Inferior parietal cortex (tissue), 1 donor: ENCODE data around the gene GRAP2.

Experiments used
- DNase-seq: peaks from one replicate; pipeline ENCODE4 v3.0.0-alpha.2; 2016; ENCODE audit errors: extremely low spot score

Gene GRAP2

DNA sequence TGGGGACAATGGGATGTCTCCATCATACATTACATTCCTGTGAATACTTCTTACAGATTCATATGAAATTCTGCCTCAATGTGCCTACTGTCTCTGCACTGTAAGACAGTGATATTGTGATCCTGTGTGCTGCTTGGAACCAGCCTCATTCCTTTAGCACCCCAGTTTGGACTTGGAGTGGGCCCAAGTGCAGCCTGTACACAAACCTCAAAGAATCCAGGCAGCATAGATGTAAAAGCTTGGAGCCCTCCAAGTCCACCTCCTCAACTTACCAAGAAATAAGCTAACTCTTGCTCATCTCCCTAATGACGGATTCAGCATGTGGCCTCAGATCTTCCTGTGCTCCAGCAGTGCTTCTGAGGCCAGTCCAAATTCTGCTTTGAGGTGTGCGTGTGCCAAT lies 24.4 kb downstream of the GRAP2 start:
- DNase-seq: no peak

DNA sequence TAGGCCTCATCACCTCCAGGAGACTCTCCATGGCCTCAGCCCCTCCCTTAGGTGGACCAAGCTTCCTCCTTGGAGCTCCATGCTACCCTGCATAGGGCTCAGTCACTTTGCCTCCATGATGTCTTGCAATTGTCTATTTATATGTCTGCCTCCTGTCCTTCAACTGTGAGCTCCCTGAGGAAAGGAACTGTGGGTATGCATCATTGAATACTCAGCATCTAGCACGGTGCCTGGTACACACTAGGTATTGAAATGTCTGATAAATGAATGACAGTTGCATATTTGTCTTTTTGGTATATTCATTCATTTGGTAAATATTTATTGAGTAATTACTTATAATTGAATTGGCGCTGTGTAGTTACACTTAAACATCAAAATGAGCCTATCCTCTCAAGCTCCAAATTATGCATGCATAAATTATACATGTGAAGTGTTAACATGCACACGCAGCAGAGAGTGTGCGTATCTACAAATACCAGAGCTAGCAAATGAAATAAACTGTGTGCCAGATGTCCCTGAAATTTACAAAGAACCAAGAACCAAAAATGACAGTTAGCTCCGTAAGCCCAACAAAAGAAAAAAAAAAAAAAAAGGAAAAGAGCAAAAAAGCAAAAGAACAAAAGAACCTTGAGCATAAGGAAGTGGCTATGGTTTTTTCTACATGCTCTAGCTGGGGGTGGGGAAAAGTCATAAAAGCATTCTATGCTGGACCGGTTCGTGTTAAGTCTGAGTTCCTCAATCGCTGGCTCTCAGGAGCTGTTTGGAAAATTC lies 25.2 kb downstream of the GRAP2 start:
- no peak for DNase-seq

DNA sequence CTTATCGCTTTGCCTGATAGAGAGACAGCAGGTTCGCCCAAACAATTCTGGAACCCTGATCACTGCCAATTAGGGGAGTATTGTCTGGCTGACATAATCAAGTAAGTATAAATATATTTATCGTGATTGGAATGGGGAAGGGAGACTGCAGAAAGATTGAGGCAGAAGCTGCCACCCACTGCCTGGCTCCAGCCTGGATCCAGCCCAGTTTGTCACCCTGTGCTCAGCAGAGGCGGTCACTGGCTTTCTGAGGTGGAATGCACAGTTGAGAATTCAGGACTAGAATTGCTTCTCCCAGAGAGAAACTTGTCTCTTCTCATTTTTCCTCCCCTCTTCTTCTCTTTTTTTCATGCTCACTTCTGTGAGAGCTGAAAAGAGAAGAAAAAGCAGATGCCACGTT lies 25.9 kb downstream of the GRAP2 start:
- DNase-seq: no peak

DNA sequence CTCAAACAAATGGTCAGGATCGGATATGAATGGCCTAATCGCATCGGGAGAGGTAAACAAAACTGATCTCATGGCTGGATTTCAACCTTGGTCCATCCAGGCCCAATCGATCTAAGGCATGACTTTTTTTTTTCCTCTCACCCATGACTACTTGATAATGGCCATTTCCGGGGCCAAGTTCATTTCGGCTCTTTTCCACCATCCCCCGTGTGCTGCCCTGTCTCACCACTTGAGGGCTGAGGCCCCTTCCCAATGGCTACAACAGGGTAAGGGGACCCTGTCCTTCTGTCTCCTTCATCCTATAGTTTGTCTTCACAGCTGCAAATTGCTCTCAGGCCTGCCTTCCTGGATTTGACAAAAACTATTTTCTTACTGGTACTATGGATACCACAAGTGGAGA lies 26.7 kb downstream of the GRAP2 start:
- no peak for DNase-seq

GRCh38 chr22:39928536-39929520 lies 27.9 kb downstream of the GRAP2 start:
- no peak for DNase-seq

DNA sequence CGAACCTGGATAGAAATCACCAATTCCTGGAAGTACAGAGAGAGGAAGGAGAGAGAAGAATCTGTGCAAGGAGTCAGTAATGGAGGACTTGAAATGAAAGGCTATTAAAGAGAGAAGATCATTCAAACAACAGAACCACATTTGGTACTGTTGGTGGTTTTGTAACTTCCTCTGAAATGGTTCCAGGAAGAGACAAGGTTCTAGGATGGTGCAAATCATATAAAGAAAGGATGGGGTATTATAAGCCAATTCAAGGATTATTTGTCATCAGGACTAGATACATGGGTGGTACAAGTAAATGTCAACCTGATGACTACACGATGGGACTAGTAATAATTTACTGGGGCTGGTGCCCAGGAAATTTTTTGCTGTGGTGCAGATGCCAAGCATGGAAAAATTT lies 30.4 kb downstream of the GRAP2 start:
- no peak for DNase-seq

DNA sequence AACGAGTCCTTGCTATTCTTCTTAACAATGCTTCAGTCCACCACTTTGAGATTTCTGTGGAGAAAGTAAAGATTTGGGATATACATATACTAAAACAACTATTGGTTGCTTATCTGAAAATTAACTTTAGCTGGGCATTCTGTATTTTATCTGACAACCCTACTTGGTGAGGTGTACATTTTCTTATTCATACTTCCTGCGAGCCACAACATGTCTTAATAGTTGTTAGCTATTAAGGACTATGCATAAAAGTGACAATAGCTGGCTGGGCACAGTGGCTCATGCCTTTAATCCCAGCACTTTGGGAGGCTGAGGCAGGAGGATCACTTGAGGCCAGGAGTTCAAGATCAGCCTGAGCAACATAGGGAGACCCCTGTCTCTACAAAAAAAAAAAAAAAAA lies 31.3 kb downstream of the GRAP2 start:
- DNase-seq: no peak

- no peak for DNase-seq
Measured at GRCh38 chr22:39932918-39933649, 32.2 kb downstream of the GRAP2 start.

GRCh38 chr22:39933741-39934140 lies 32.9 kb downstream of the GRAP2 start:
- DNase-seq: no peak

- DNase-seq: no peak
Measured at GRCh38 chr22:39935116-39935515, 34.2 kb downstream of the GRAP2 start.

GRCh38 chr22:39935612-39936011 lies 34.7 kb downstream of the GRAP2 start:
- no peak for DNase-seq

- no peak for DNase-seq
Measured at GRCh38 chr22:39936523-39937145, 35.8 kb downstream of the GRAP2 start.

DNA sequence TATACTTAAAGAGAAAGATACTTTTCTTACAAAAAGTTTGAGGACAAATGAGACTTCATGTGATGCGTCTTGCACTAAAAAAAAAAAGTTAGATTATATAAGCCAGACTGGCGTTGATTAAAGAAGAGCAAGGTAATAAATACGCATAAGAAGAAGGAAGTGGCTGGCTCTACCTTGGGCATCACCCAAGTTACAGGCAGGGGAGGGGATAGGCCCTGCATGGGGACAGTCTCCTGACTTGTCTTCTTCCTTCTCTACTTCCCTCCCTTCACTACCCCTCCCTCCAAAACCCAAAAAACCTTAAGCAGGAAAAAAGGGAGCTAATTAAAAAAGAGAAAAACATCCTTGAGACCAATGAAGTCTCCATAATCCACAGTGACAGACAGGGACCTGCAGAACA lies 37.0 kb downstream of the GRAP2 start:
- no peak for DNase-seq

- no peak for DNase-seq
Measured at GRCh38 chr22:39938509-39939111, 37.7 kb downstream of the GRAP2 start.

DNA sequence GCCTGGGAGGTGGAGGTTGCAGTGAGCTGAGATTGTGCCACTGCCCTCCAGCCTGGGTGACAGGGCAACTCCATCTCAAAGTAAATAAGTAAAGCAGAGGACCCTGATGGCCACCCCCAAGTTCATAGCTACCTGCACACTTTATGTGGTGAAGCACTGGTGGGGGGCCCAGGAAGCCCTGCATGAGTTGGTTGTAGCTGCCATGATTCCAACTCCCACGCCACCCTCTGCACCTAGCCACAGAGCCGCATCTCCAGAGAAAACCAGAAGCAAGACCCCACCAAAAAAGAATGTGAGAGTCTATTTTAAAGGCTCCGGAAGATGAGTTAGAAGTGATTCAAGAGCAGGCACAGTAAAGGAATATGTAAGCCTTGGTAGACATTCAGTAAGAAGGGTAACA lies 38.9 kb downstream of the GRAP2 start:
- DNase-seq: no peak

DNA sequence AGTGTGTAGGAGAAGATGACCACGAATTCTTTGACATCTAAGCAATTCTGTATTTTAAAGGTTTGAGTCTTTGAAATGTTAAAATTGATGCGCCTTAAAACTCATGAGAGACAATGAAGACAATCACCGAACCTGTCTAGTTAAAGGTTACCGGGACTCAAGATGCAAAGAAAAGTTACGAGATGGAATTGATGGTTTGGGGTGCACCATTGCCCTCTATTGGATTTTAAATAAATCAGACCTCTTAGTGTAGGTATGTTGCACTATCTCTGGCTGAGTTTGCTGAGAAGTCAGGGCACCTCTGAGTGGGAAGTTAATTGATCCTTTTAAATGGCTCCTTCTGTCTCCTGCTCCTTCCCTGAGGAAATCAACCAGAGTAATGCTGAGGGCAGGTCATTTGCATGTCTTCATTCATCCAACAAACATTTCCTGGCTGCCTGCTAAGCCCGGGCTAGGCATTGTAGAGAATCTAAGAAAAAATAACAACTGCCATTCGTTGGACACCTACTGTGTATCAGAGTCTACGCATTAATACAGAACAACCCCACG lies 39.9 kb downstream of the GRAP2 start:
- DNase-seq: no peak

DNA sequence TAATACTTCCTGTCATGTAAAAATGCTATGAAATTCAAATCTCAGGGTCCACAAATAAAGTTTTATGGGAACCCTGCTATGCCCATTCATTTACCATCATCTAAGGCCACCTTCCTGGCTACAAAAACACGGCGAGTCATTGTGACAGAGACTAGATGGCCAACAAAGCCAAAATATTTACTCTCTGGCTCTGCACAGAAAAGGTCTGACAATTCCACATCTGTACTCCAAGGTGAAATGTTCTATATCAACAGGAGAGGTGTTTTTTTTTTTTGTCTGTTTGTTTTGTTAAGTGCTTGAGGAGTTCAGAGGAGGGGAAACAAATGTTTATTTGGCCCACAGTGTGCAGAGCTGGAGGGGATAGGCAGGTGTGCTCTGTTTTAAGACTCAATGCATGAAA lies 40.7 kb downstream of the GRAP2 start:
- DNase-seq: no peak

DNA sequence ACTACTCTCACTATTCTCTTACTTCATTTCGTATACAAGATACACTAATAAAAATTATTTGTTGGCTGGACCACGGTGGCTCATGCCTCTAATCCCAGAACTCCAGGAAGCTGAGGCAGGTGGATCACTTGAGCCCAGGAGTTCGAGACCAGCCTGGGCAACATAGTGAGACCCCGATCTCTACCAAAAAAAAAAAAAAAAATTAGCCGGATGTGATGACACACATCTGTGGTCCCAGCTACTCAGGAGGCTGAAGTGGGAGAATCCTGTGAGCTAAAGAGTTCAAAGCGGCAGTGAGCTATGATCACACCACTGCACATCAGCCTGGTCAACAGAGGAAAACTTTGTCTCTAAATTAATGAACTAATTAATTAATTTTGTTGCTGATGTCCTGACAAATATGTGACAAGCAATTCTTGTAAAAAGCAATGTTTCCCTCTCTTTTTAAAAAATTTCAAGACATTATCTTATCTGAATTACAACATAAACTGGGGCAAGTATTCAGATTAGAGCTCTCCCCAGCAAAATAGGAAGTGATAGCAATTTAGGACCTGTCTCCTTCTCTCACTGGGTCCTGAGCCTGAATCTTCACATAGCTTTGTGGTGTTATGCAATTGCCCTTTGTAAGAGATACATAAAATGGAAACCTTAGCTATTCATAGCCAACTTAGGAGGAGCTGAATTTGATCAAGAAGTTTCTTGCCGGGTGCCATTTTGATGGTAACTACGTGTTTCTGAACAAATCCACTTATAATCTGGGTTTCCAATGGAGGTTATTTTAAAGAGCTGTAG lies 41.8 kb downstream of the GRAP2 start:
- DNase-seq: no peak

DNA sequence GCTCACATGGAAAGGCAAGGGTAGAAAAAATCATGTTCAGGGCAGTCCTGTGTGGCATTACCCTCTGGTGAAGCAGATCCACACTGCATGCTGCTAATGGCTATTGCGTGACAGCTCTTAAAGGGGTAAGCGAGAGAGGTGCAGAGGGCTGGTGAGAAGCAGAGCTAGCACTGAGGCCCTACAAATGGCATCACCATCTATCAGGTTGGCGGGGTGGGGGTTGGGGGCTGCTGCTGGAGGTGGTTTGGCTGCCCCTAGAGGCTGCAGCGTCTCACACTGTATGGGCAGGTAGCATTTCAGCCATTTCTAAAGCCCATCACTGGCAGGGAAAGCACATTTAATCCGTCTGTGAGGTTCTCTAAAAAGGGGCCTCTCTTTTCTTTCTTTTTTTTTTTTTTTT lies 42.5 kb downstream of the GRAP2 start:
- no peak for DNase-seq
